ENCODE data around the gene SYNGAP1.
"Not testable (repeated sequence)": the region's sequence is repeated elsewhere in the genome, so short reads cannot be mapped to it uniquely, and the experiment has no call there.

The SYNGAP1 gene

DNA sequence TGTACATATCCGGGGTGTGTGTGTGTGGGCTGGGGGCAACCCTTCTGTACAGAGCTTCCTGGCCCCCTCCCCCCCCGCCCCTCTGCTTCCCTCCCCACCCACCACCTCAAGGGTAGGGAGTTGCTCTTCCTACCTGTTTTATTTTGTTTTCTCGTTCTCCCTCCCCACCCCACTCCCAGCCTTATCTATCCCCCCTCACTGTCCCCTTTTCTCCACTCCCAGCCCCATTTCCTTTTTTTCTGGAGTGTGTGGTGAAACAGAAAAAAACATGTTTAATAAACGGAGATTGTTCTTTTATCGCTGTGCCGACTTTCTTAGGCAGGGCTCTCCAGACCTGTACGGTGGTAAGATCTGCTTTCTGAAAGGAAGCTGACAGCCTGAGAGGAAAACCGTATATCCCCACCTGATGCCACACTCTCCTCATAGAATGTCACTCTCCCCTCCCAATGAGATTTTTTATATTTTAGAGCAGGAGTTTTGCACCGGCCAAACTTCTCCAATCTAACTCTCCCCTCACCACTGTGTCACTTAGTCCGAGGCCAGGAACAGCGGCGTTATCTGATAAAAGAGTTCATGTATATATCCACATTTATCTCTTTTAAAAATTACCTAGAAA, 33.6 kb downstream of the SYNGAP1 start:
- peak overlapping the region; percentile 87 for H3K9ac ChIP-seq (ENCODE audit: low read length)

GRCh38 chr6:33454009-33454946, 34.4 kb downstream of the SYNGAP1 start, which contains the start of gene ZBTB9:
ZBTB9 (plus strand) TSS chr6:33454576; CDS start chr6:33455101, 525 bp downstream.
- H3K36me3 ChIP-seq (ENCODE audit: control insufficient read depth, insufficient read depth, low read length), result no peaks in the 10 kb centered on the region
- peak within 1 kb of the TSS; percentile 87 for H3K9ac ChIP-seq (ENCODE audit: low read length)
- H3K9me3 ChIP-seq (ENCODE audit: control insufficient read depth, low read length), result no peaks in the 10 kb centered on the region
- peak within 1 kb of the TSS; percentile 57 for H3K4me3 ChIP-seq (ENCODE audit: low read length)
- peaks cover 8% of the 10 kb centered on the region for H3K4me1 ChIP-seq (ENCODE audit: control insufficient read depth, insufficient read depth, low read length)
- no peaks in the 10 kb centered on the region for H3K27me3 ChIP-seq (ENCODE audit: control insufficient read depth, insufficient read depth, low read length)

More for the DNA sequence above, 33.6 kb downstream of the SYNGAP1 start:
- Histone ChIP-seq H3K9me3 (ENCODE audit: control insufficient read depth, low read length) (no peaks in the 10 kb centered on the region), H3K4me1 (ENCODE audit: control insufficient read depth, insufficient read depth, low read length) (peaks cover 8% of the 10 kb centered on the region), H3K4me3 (ENCODE audit: low read length) (peak overlapping the region; percentile 57), H3K27me3 (ENCODE audit: control insufficient read depth, insufficient read depth, low read length) (no peaks in the 10 kb centered on the region), H3K36me3 (ENCODE audit: control insufficient read depth, insufficient read depth, low read length) (no peaks in the 10 kb centered on the region)

GRCh38 chr6:33455051-33455450, 35.2 kb downstream of the SYNGAP1 start:
- no peaks in the 10 kb centered on the region for H3K36me3 ChIP-seq (ENCODE audit: control insufficient read depth, insufficient read depth, low read length)
- peak overlapping the region; percentile 57 for H3K4me3 ChIP-seq (ENCODE audit: low read length)
- peaks cover 8% of the 10 kb centered on the region for H3K4me1 ChIP-seq (ENCODE audit: control insufficient read depth, insufficient read depth, low read length)
- H3K9ac ChIP-seq (ENCODE audit: low read length), result peak overlapping the region; percentile 49
- no peaks in the 10 kb centered on the region for H3K9me3 ChIP-seq (ENCODE audit: control insufficient read depth, low read length)
- H3K27me3 ChIP-seq (ENCODE audit: control insufficient read depth, insufficient read depth, low read length), result no peaks in the 10 kb centered on the region

DNA sequence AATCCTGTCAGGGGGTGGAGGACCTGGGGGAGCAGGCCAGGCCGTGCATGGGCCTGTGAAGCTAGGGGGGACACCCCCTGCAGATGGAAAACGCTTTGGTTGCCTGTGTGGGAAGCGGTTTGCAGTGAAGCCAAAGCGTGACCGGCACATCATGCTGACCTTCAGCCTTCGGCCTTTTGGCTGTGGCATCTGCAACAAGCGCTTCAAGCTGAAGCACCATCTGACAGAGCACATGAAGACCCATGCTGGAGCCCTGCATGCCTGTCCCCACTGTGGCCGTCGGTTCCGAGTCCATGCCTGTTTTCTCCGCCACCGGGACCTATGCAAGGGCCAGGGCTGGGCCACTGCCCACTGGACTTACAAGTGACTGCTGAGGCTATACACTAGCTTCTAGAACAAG, 36.3 kb downstream of the SYNGAP1 start:
- H3K9ac ChIP-seq (ENCODE audit: low read length), result no peak overlapping the region
- no peaks in the 10 kb centered on the region for H3K36me3 ChIP-seq (ENCODE audit: control insufficient read depth, insufficient read depth, low read length)
- no peaks in the 10 kb centered on the region for H3K9me3 ChIP-seq (ENCODE audit: control insufficient read depth, low read length)
- H3K4me1 ChIP-seq (ENCODE audit: control insufficient read depth, insufficient read depth, low read length), result peaks cover 8% of the 10 kb centered on the region
- no peak overlapping the region for H3K4me3 ChIP-seq (ENCODE audit: low read length)
- no peaks in the 10 kb centered on the region for H3K27me3 ChIP-seq (ENCODE audit: control insufficient read depth, insufficient read depth, low read length)

DNA sequence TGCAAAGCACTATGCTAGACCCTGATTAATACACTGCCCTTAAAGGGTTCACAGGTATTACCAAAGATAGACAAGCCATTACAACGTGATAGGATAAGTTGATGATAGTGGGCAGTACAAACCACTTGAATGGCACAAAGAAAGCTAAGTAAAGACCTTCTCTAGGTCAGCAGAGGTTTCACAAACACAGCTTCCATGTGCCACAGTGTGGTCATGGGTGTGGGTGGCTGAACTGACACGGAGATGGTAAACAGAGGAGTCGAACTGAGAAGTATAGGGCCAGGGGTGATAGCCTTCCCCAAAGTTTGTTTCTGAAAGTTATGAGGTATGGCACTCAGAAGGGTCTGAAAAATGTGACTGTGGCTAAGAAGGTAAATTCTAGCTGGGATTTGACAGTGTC, 38.8 kb downstream of the SYNGAP1 start:
- H3K4me1 ChIP-seq (ENCODE audit: control insufficient read depth, insufficient read depth, low read length), result peaks cover 8% of the 10 kb centered on the region
- H3K36me3 ChIP-seq (ENCODE audit: control insufficient read depth, insufficient read depth, low read length), result no peaks in the 10 kb centered on the region
- H3K27me3 ChIP-seq (ENCODE audit: control insufficient read depth, insufficient read depth, low read length), result no peaks in the 10 kb centered on the region
- no peak overlapping the region for H3K4me3 ChIP-seq (ENCODE audit: low read length)
- no peak overlapping the region for H3K9ac ChIP-seq (ENCODE audit: low read length)
- H3K9me3 ChIP-seq (ENCODE audit: control insufficient read depth, low read length), result no peaks in the 10 kb centered on the region

- Histone ChIP-seq H3K9me3 (ENCODE audit: control insufficient read depth, low read length) (no peaks in the 10 kb centered on the region), H3K9ac (ENCODE audit: low read length) (no peak overlapping the region), H3K27me3 (ENCODE audit: control insufficient read depth, insufficient read depth, low read length) (no peaks in the 10 kb centered on the region), H3K4me1 (ENCODE audit: control insufficient read depth, insufficient read depth, low read length) (peaks cover 8% of the 10 kb centered on the region), H3K36me3 (ENCODE audit: control insufficient read depth, insufficient read depth, low read length) (no peaks in the 10 kb centered on the region), H3K4me3 (ENCODE audit: low read length) (no peak overlapping the region)
Measured at GRCh38 chr6:33459226-33459625, 39.4 kb downstream of the SYNGAP1 start.

DNA sequence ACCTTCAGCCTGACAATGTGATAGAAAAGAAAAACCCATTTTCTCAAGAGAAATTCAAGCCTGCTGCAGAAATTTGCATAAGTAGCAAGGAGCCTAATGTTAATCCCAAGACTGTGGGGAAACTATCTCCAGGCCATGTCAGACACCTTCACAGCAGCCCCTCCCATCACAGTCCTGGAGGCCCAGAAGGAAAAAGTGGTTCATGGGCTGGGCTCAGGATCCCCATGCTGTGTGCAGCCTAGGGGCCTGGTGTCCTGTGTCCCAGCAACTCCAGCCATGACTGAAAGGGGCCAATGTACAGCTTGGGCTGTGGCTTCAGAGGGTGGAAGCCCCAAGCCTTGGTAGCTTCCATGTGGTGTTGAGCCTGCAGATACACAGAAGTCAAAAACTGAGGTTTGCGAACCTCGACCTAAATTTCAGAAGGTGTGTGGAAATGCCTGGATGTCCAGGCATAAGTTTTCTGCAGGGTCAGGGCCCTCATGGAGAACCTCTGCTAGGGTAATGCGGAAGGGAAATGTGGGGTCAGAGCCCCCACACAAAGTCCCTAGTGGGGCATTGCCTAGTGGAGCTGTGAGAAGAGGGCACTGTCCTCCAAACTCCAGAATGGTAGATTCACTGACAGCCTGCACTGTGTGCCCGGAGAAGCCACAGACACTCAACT, 46.3 kb downstream of the SYNGAP1 start:
- Histone ChIP-seq H3K27me3 (ENCODE audit: control insufficient read depth, insufficient read depth, low read length) (no peaks in the 10 kb centered on the region), H3K36me3 (ENCODE audit: control insufficient read depth, insufficient read depth, low read length) (no peaks in the 10 kb centered on the region), H3K9me3 (ENCODE audit: control insufficient read depth, low read length) (no peaks in the 10 kb centered on the region), H3K4me1 (ENCODE audit: control insufficient read depth, insufficient read depth, low read length) (no peaks in the 10 kb centered on the region), H3K9ac (ENCODE audit: low read length) (no peak overlapping the region), H3K4me3 (ENCODE audit: low read length) (no peak overlapping the region)

GRCh38 chr6:33467091-33467490, 47.2 kb downstream of the SYNGAP1 start:
- Histone ChIP-seq H3K27me3 (ENCODE audit: control insufficient read depth, insufficient read depth, low read length) (no peaks in the 10 kb centered on the region), H3K36me3 (ENCODE audit: control insufficient read depth, insufficient read depth, low read length) (no peaks in the 10 kb centered on the region), H3K9ac (ENCODE audit: low read length) (no peak overlapping the region), H3K9me3 (ENCODE audit: control insufficient read depth, low read length) (no peaks in the 10 kb centered on the region), H3K4me3 (ENCODE audit: low read length) (no peak overlapping the region), H3K4me1 (ENCODE audit: control insufficient read depth, insufficient read depth, low read length) (no peaks in the 10 kb centered on the region)

GRCh38 chr6:33469661-33470060, 49.8 kb downstream of the SYNGAP1 start:
- Histone ChIP-seq H3K36me3 (ENCODE audit: control insufficient read depth, insufficient read depth, low read length) (no peaks in the 10 kb centered on the region), H3K4me3 (ENCODE audit: low read length) (no peak overlapping the region), H3K27me3 (ENCODE audit: control insufficient read depth, insufficient read depth, low read length) (no peaks in the 10 kb centered on the region), H3K9me3 (ENCODE audit: control insufficient read depth, low read length) (no peaks in the 10 kb centered on the region), H3K4me1 (ENCODE audit: control insufficient read depth, insufficient read depth, low read length) (no peaks in the 10 kb centered on the region), H3K9ac (ENCODE audit: low read length) (no peak overlapping the region)

- no peaks in the 10 kb centered on the region for H3K27me3 ChIP-seq (ENCODE audit: control insufficient read depth, insufficient read depth, low read length)
- H3K9me3 ChIP-seq (ENCODE audit: control insufficient read depth, low read length), result no peaks in the 10 kb centered on the region
- no peaks in the 10 kb centered on the region for H3K4me1 ChIP-seq (ENCODE audit: control insufficient read depth, insufficient read depth, low read length)
- no peaks in the 10 kb centered on the region for H3K36me3 ChIP-seq (ENCODE audit: control insufficient read depth, insufficient read depth, low read length)
- H3K4me3 ChIP-seq (ENCODE audit: low read length), result no peak overlapping the region
- H3K9ac ChIP-seq (ENCODE audit: low read length), result no peak overlapping the region
Measured at GRCh38 chr6:33477864-33478263, 58.0 kb downstream of the SYNGAP1 start.

DNA sequence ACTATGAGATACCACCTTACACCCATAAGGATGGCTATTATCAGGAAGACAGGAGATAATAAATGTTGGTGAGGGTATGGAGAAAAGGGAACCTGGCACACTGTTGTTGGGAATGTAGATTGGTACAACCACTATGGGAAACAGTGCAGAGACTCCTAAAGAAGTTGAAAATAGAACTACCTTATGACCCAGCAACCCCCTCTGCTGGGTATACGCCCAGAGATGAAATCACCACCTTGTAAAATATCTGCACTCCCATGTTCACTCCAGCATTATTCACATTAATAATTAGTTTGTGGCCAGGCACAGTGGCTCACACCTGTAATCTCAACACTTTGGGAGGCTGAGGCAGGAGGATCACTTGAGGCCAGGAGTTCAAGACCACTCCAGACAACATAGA, 61.3 kb downstream of the SYNGAP1 start:
- H3K4me3 ChIP-seq (ENCODE audit: low read length), result no peak overlapping the region
- H3K27me3 ChIP-seq (ENCODE audit: control insufficient read depth, insufficient read depth, low read length), result no peaks in the 10 kb centered on the region
- H3K36me3 ChIP-seq (ENCODE audit: control insufficient read depth, insufficient read depth, low read length), result no peaks in the 10 kb centered on the region
- no peaks in the 10 kb centered on the region for H3K4me1 ChIP-seq (ENCODE audit: control insufficient read depth, insufficient read depth, low read length)
- H3K9me3 ChIP-seq (ENCODE audit: control insufficient read depth, low read length), result no peaks in the 10 kb centered on the region
- no peak overlapping the region for H3K9ac ChIP-seq (ENCODE audit: low read length)

- not testable (repeated sequence) for H3K27me3 ChIP-seq (ENCODE audit: control insufficient read depth, insufficient read depth, low read length); H3K4me3 ChIP-seq (ENCODE audit: low read length); H3K9ac ChIP-seq (ENCODE audit: low read length); H3K4me1 ChIP-seq (ENCODE audit: control insufficient read depth, insufficient read depth, low read length); H3K36me3 ChIP-seq (ENCODE audit: control insufficient read depth, insufficient read depth, low read length); H3K9me3 ChIP-seq (ENCODE audit: control insufficient read depth, low read length)
Measured at GRCh38 chr6:33482620-33483019, 62.8 kb downstream of the SYNGAP1 start.
